NCI-H446 treated with DMSO at 0.1 percent for 48 hours (cell line): Measurements from ENCODE around the gene LSM2.

Experiments used
- DNase-seq: peaks from one replicate; lab custom pipeline; 2025; lab: John Stamatoyannopoulos, UW

Gene LSM2

GRCh38 chr6:31776989-31777666 lies 29.6 kb downstream of the LSM2 start, which contains the start of gene VWA7:
TSS of gene VWA7 (minus strand) at chr6:31777328. CDS start at chr6:31776779, 549 bp downstream.
- no peak for DNase-seq

- no peak for DNase-seq
These were observed 30.2 kb downstream of the LSM2 start for GRCh38 chr6:31776485-31776988.

- DNase-seq, result no peak
These were observed 30.9 kb downstream of the LSM2 start for GRCh38 chr6:31775633-31776484.

GRCh38 chr6:31775184-31775583 lies 31.6 kb downstream of the LSM2 start:
- DNase-seq, result no peak

GRCh38 chr6:31771992-31772358 lies 34.8 kb downstream of the LSM2 start:
- no peak for DNase-seq

- no peak for DNase-seq
These were observed 35.9 kb downstream of the LSM2 start for GRCh38 chr6:31770860-31771259.

GRCh38 chr6:31769684-31770371 lies 36.9 kb downstream of the LSM2 start:
- no peak for DNase-seq

- DNase-seq, result no peak
These were observed 38.2 kb downstream of the LSM2 start for GRCh38 chr6:31768363-31769257.

GRCh38 chr6:31767096-31767645 lies 39.6 kb downstream of the LSM2 start:
- DNase-seq, result no peak

- no peak for DNase-seq
These were observed 40.6 kb downstream of the LSM2 start for GRCh38 chr6:31765910-31766794.

- no peak for DNase-seq
These were observed 41.2 kb downstream of the LSM2 start for GRCh38 chr6:31765559-31765909.

- DNase-seq, result no peak
These were observed 42.6 kb downstream of the LSM2 start for GRCh38 chr6:31764198-31764597.

- no peak for DNase-seq
These were observed 43.2 kb downstream of the LSM2 start for GRCh38 chr6:31763619-31763940.

GRCh38 chr6:31762878-31763618 lies 43.7 kb downstream of the LSM2 start:
- DNase-seq, result no peak

- no peak for DNase-seq
These were observed 44.4 kb downstream of the LSM2 start, which contains the start of gene SAPCD1 for GRCh38 chr6:31762356-31762755. TSS of gene SAPCD1 (plus strand) at chr6:31762656. CDS start at chr6:31763055, 399 bp downstream.

GRCh38 chr6:31761343-31761742 lies 45.4 kb downstream of the LSM2 start:
- DNase-seq, result no peak

- no peak for DNase-seq
These were observed 46.0 kb downstream of the LSM2 start for GRCh38 chr6:31760790-31761189.

- DNase-seq, result no peak
These were observed 48.5 kb downstream of the LSM2 start for GRCh38 chr6:31758281-31758680.

- DNase-seq, result no peak
These were observed 53.9 kb downstream of the LSM2 start for GRCh38 chr6:31752739-31753319.
